ENCODE measurements around the gene TOP1.

The TOP1 gene

DNA sequence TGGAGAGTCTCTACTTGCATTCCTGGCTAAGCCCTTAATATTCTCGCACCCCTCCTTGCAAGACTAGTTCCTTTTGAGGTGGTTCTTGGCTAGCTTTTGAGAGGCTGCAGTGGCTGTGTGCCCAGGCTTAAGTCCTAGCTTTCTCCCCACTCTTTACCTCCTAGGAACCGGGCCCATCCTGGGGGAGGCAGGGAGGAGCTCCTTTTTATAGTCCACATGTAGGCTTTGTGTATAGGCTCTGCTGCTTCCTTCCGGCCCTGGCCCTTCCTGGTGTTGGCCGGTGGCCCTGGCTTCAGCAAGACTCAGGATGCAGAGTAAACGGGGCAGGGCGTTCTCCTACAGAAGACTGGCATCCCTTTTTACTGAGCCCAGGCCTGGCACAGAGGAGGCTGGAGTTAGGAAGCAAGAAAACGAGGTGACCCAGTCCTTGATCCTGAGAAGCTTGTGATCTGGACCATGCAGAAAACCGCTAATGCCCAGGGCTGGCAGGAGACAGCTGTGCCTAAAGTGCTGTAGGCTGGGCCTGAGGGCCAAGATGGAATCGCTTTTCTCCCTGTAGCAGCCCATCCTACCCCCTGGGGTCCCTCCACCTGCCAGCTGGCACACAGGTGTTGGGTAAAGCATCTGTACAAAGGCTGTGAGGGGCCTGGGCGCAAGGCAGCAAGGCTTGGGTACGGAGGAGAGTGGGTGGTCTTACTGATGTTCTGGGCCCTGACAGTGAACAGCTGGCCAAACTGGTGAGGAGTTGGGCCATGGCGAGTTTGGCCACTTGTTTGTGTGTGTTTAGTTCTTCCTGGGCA, 117.4 kb downstream of the TOP1 start:
- DNase-seq (no peak), ATAC-seq (replicated peaks) (no peak)
- H3K9me3 Mint-ChIP-seq: peaks cover 0 to 4% of the 10 kb centered on the region in 2 donors
- H3K27me3 Mint-ChIP-seq: no peaks in the 10 kb centered on the region
- H3K4me1 Mint-ChIP-seq: peaks cover 54 to 63% of the 10 kb centered on the region in 2 donors
- peaks cover 8 to 46% of the 10 kb centered on the region in 2 donors for H3K36me3 Mint-ChIP-seq
- H3K27ac Mint-ChIP-seq: no peak overlapping the region
- no peak overlapping the region for H3K4me3 Mint-ChIP-seq

GRCh38 chr20:41147767-41148191, 119.2 kb downstream of the TOP1 start:
- H3K9me3 Mint-ChIP-seq: peaks cover 0 to 4% of the 10 kb centered on the region in 2 donors
- no peaks in the 10 kb centered on the region for H3K27me3 Mint-ChIP-seq
- ATAC-seq (replicated peaks) (no peak), DNase-seq (no peak)
- H3K4me1 Mint-ChIP-seq: peaks cover 50 to 52% of the 10 kb centered on the region in 2 donors
- no peak overlapping the region for H3K4me3 Mint-ChIP-seq
- H3K27ac Mint-ChIP-seq: no peak overlapping the region
- H3K36me3 Mint-ChIP-seq: peaks cover 9 to 43% of the 10 kb centered on the region in 2 donors

DNA sequence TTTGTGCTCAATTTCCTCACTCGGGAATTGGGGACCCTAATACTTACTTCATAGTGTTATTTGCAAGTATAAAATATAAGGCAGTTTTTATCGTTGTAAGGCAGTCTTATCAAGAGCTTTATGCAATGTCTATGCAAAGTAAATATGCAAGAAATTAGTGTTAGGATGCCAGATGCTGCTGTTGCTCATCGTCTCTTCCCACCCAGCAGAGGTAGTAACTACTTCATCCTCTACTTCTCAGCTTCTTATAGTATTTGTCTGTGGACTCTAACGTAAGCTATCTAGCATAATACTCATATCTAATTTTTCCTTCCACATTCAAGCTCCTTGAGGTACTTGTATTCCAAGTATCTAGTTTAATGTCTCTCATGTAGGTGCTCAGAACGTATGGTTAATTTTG, 120.3 kb downstream of the TOP1 start:
- Mint-ChIP-seq H3K27ac (no peak overlapping the region), H3K36me3 (peaks cover 9 to 39% of the 10 kb centered on the region in 2 donors), H3K27me3 (no peaks in the 10 kb centered on the region), H3K4me3 (no peak overlapping the region), H3K9me3 (peaks cover 0 to 4% of the 10 kb centered on the region in 2 donors), H3K4me1 (peaks cover 43 to 45% of the 10 kb centered on the region in 2 donors)
- DNase-seq: no peak
- no peak for ATAC-seq (replicated peaks)

DNA sequence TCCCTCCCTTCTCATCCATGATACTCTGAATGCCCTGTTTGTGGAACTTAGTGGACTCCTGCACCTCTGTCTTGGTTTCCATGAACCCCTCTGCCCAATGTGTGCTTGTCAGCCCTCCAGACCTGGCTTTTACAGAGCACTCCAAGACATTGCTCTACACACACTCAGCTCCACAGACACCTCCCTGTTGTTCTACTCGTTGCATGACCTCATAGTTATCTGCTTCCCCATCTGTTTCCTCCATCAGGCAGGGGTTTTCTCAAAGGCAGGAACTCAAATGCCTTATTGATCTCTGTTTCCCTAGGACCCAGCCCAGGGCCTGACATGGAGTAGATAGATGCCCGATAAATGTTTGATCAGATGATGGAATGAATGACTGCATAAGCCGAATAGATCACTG, 122.0 kb downstream of the TOP1 start:
- Mint-ChIP-seq H3K27ac (no peak overlapping the region), H3K4me3 (no peak overlapping the region), H3K4me1 (peaks cover 42 to 51% of the 10 kb centered on the region in 2 donors), H3K36me3 (peaks cover 9 to 33% of the 10 kb centered on the region in 2 donors), H3K9me3 (peaks cover 0 to 4% of the 10 kb centered on the region in 2 donors), H3K27me3 (no peaks in the 10 kb centered on the region)
- DNase-seq (no peak), ATAC-seq (replicated peaks) (peak; percentile 42 to 67)

- H3K27me3 Mint-ChIP-seq: no peaks in the 10 kb centered on the region
- no peak overlapping the region for H3K4me3 Mint-ChIP-seq
- no peak overlapping the region for H3K27ac Mint-ChIP-seq
- H3K36me3 Mint-ChIP-seq: peaks cover 9 to 30% of the 10 kb centered on the region in 2 donors
- peaks cover 36 to 50% of the 10 kb centered on the region in 2 donors for H3K4me1 Mint-ChIP-seq
- ATAC-seq (replicated peaks) (no peak), DNase-seq (no peak)
- peaks cover 0 to 3% of the 10 kb centered on the region in 2 donors for H3K9me3 Mint-ChIP-seq
Observed at GRCh38 chr20:41151134-41151869, 122.7 kb downstream of the TOP1 start.

- no peak overlapping the region for H3K27ac Mint-ChIP-seq
- peaks cover 6 to 29% of the 10 kb centered on the region in 2 donors for H3K36me3 Mint-ChIP-seq
- ATAC-seq (replicated peaks): no peak
Observed at GRCh38 chr20:41152108-41152757, 123.6 kb downstream of the TOP1 start.

DNA sequence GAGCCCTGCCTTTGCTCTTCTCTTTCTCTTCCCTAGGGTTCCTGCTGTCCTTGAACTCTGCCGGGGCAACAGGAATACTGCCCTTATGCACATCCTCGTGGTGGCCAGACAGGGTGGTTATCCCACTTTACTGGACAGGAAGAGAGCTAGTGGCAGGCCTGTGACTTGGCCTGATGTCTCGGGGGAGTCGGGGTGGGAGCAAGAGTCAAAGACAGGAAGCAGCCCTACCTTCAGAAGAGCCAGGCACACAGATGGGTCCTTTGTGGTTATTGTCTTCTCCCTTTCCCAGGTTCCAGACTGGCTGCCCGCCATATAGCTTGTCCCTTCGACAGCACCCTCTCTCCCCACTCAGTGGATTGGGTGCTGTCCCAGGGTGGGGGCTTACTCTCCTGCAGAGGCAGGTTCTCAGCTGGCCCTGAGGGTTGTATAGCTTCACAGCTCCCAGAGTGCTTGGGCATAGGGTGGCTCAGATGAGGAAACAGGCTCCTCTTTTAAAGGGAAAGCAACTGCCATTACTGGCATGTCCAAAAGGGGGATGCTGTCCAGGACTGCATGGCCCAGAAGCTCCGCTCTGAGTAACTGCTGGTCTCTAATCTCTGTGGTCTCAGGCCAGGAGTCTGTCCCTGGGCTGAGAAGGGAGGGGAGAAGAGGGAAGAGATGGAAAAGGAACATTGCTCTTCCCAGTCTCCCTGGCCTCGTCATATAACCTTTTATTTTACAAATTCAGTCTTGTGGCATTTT, 126.0 kb downstream of the TOP1 start:
- no peak for ATAC-seq (replicated peaks)
- peaks cover 4 to 31% of the 10 kb centered on the region in 2 donors for H3K36me3 Mint-ChIP-seq
- H3K9me3 Mint-ChIP-seq: no peaks in the 10 kb centered on the region
- no peaks in the 10 kb centered on the region for H3K27me3 Mint-ChIP-seq
- H3K27ac Mint-ChIP-seq: peak overlapping the region; percentile 85
- H3K4me1 Mint-ChIP-seq: peaks cover 57 to 62% of the 10 kb centered on the region in 2 donors
- DNase-seq: no peak
- no peak overlapping the region for H3K4me3 Mint-ChIP-seq

More at GRCh38 chr20:41152108-41152757, 123.6 kb downstream of the TOP1 start:
- peaks cover 36 to 50% of the 10 kb centered on the region in 2 donors for H3K4me1 Mint-ChIP-seq
- no peaks in the 10 kb centered on the region for H3K27me3 Mint-ChIP-seq
- no peak overlapping the region for H3K4me3 Mint-ChIP-seq
- no peak for DNase-seq
- no peaks in the 10 kb centered on the region for H3K9me3 Mint-ChIP-seq

GRCh38 chr20:41155261-41155660, 126.6 kb downstream of the TOP1 start:
- no peak for DNase-seq
- Mint-ChIP-seq H3K9me3 (no peaks in the 10 kb centered on the region), H3K4me3 (no peak overlapping the region), H3K27me3 (peaks cover 0 to 2% of the 10 kb centered on the region in 2 donors), H3K27ac (peak overlapping the region; percentile 14), H3K4me1 (peaks cover 57 to 66% of the 10 kb centered on the region in 2 donors), H3K36me3 (peaks cover 9 to 37% of the 10 kb centered on the region in 2 donors)
- no peak for ATAC-seq (replicated peaks)

DNA sequence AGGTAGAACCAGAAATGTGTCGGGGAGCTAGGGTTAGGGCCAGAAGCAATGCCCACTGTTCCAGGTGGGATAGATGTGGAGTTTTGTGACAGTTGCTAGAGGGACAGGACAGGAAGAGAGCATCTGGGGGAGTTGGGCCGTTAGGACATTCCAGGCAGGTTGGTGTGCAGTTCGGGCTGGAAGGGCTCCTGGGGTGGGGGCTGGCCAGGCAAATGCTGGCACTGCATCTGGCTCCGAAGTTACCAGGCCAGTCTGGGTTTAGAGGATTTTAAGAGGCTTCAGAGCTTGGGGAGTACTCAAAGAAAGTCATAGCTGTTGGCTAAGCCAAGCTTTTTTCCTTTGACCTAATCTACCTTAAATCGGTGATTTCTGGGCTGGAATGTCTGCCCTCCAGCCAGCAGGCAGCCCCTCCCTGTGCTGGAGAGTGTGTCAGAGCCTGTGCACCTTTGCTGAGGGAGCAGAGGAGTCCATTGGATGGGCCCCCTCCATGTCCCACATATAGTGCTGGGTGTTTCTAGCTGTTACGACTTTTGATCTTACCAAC, 129.5 kb downstream of the TOP1 start:
- H3K4me1 Mint-ChIP-seq: peaks cover 42 to 59% of the 10 kb centered on the region in 2 donors
- peak overlapping the region in 1 of 2 donors; percentile 31 for H3K4me3 Mint-ChIP-seq
- H3K9me3 Mint-ChIP-seq: no peaks in the 10 kb centered on the region
- H3K27me3 Mint-ChIP-seq: peaks cover 0 to 8% of the 10 kb centered on the region in 2 donors
- ATAC-seq (replicated peaks) (no peak), DNase-seq (no peak)
- peak overlapping the region; percentile 75 for H3K27ac Mint-ChIP-seq
- H3K36me3 Mint-ChIP-seq: peaks cover 27 to 55% of the 10 kb centered on the region in 2 donors

- DNase-seq: no peak
- Mint-ChIP-seq H3K27me3 (peaks cover 6 to 18% of the 10 kb centered on the region in 2 donors), H3K4me3 (no peak overlapping the region), H3K9me3 (no peaks in the 10 kb centered on the region), H3K36me3 (peaks cover 38 to 64% of the 10 kb centered on the region in 2 donors), H3K4me1 (peaks cover 34 to 57% of the 10 kb centered on the region in 2 donors), H3K27ac (peak overlapping the region; percentile 80)
- no peak for ATAC-seq (replicated peaks)
Observed at GRCh38 chr20:41159547-41159946, 130.9 kb downstream of the TOP1 start.

DNA sequence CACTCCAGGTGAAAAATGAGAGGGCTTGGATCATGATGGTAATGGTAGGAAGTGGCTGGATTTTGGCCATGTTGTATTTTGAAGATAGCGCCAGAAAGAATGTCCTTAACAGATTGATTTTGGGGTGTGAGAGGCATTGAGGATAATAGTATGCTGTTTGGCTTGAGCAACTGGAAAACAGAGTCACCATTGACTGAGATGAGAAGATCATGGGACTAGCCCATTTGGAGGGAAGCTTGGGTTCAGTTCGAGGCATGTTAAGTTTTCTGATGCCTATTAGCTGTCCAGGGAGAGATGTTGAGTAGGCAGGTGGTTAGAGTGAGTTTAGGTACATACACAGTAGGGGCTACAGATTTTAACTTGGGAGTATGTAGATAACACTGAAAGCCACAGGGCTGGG, 132.1 kb downstream of the TOP1 start:
- peaks cover 47 to 72% of the 10 kb centered on the region in 2 donors for H3K36me3 Mint-ChIP-seq

DNA sequence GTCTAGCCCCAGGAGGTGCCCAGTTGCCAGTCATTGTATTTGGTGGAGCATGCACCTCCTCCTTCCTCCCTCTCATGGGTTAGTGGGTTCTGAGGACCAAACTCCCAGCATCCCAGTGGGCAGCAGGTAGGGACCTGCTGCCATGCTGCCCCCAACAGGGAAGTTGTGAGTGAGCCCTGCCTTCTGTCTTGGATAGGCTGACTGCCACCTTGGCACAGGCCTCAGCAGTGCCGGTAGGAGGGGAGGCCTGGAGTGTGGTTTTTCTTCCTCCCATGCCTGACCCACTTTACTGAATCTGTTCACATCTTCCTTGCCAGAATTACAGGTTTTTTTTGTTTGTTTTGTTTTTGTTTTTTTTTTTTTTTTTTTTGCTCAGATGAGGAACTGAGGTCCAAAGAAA, 133.3 kb downstream of the TOP1 start:
- Mint-ChIP-seq H3K4me3 (no peak overlapping the region), H3K4me1 (peaks cover 25 to 47% of the 10 kb centered on the region in 2 donors), H3K9me3 (no peaks in the 10 kb centered on the region), H3K27ac (no peak overlapping the region), H3K27me3 (peaks cover 9 to 19% of the 10 kb centered on the region in 2 donors), H3K36me3 (peaks cover 59 to 79% of the 10 kb centered on the region in 2 donors)
- DNase-seq (no peak), ATAC-seq (replicated peaks) (no peak)

More for the DNA sequence above, 132.1 kb downstream of the TOP1 start:
- no peaks in the 10 kb centered on the region for H3K9me3 Mint-ChIP-seq
- DNase-seq (no peak), ATAC-seq (replicated peaks) (no peak)
- H3K4me3 Mint-ChIP-seq: no peak overlapping the region
- H3K4me1 Mint-ChIP-seq: peaks cover 30 to 50% of the 10 kb centered on the region in 2 donors
- no peak overlapping the region for H3K27ac Mint-ChIP-seq
- H3K27me3 Mint-ChIP-seq: peaks cover 7 to 19% of the 10 kb centered on the region in 2 donors

DNA sequence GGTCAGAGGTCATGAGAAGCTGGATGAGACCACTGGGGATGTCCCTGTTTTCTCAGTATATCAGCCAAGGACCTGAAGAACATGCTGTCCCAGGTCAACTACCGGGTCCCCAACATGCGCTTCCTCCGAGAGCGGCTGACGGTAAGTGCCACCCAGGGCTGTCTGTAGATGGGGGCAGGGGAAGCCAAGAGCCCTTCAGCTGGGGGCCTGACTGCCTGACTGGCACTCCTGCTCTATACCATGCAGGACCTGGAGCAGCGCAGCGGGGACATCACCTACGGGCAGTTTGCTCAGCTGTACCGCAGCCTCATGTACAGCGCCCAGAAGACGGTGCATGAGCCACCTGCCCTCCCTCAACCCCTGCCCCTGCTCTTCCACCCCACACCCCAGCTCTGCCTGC, 133.8 kb downstream of the TOP1 start:
- Mint-ChIP-seq H3K27me3 (peaks cover 14 to 19% of the 10 kb centered on the region in 2 donors), H3K4me3 (no peak overlapping the region), H3K9me3 (no peaks in the 10 kb centered on the region), H3K27ac (no peak overlapping the region), H3K36me3 (peaks cover 64 to 83% of the 10 kb centered on the region in 2 donors), H3K4me1 (peaks cover 25 to 47% of the 10 kb centered on the region in 2 donors)
- no peak for DNase-seq
- ATAC-seq (replicated peaks): no peak
